GM12891 (cell line): Measurements from ENCODE around the gene MOCS1.

Experiments used
- PAX5 ChIP-seq: IDR thresholded peaks from 2 replicates; pipeline ENCODE4 v1.6.1; 2011; ENCODE audit warnings: low read length, moderate library complexity, mild to moderate bottlenecking; ENCODE audit not compliant: insufficient read depth, severe bottlenecking
- POLR2A ChIP-seq: IDR thresholded peaks from 2 replicates; pipeline ENCODE4 v1.6.1; 2011; ENCODE audit warnings: low read depth, low read length, control low read depth
- POLR2AphosphoS5 ChIP-seq: IDR thresholded peaks from 2 replicates; pipeline ENCODE4 v1.6.1; 2011; ENCODE audit warnings: low read depth, low read length, control low read depth
- SPI1 ChIP-seq: IDR thresholded peaks from 2 replicates; pipeline ENCODE4 v1.6.1; 2011; ENCODE audit warnings: low read depth, low read length, control low read depth

- TF ChIP-seq POLR2A (no peak), POLR2AphosphoS5 (no peak), PAX5 (no peak), SPI1 (no peak)
These were observed 31.3 kb downstream of the MOCS1 start for GRCh38 chr6:39902786-39903465.
